HT1080 (cell line): ENCODE measurements around the gene PPFIA1. TPM values are rescaled to one million over a fixed set of nuclear protein-coding genes. Genes with fewer than 3 reads are reported as not detected.

ENCODE experiments used
- DNase-seq: peaks from one replicate; pipeline ENCODE4 v3.0.0-alpha.2; 2015; ENCODE audit warnings: low read depth
- total RNA-seq: library from RNA; depleted of rRNA; stranded (reverse); fragments of >200 nt; shearing (Covaris generic); gene quantifications from 2 replicates; pipeline ENCODE4 v1.2.3, GENCODE V29; 2014

Gene PPFIA1
- total RNA-seq, 1 experiment from 2014 or later, result 27.7 TPM

- no peak for DNase-seq
These were observed 83.5 kb downstream of the PPFIA1 start for GRCh38 chr11:70353900-70354568.

- DNase-seq, result no peak
These were observed 84.1 kb downstream of the PPFIA1 start for GRCh38 chr11:70354629-70355028.

- DNase-seq, result no peak
These were observed 88.3 kb downstream of the PPFIA1 start for GRCh38 chr11:70358753-70359152.

- no peak for DNase-seq
These were observed 89.1 kb downstream of the PPFIA1 start for GRCh38 chr11:70359451-70360205.

GRCh38 chr11:70360211-70360610 is 89.7 kb downstream of the PPFIA1 start:
- DNase-seq, result no peak

- no peak for DNase-seq
These were observed 93.7 kb downstream of the PPFIA1 start for GRCh38 chr11:70364178-70364577.

- no peak for DNase-seq
These were observed 94.5 kb downstream of the PPFIA1 start for GRCh38 chr11:70364745-70365543.

GRCh38 chr11:70365544-70365927 is 95.0 kb downstream of the PPFIA1 start:
- no peak for DNase-seq

- DNase-seq, result no peak
These were observed 96.6 kb downstream of the PPFIA1 start for GRCh38 chr11:70367071-70367470.

- DNase-seq, result no peak
These were observed 98.5 kb downstream of the PPFIA1 start for GRCh38 chr11:70368961-70369360.

- no peak for DNase-seq
These were observed 100.8 kb downstream of the PPFIA1 start for GRCh38 chr11:70371241-70371640.

- DNase-seq, result no peak
These were observed 101.6 kb downstream of the PPFIA1 start for GRCh38 chr11:70372076-70372475.

- DNase-seq, result no peak
These were observed 106.1 kb downstream of the PPFIA1 start for GRCh38 chr11:70376621-70377020.

- no peak for DNase-seq
These were observed 107.2 kb downstream of the PPFIA1 start for GRCh38 chr11:70377645-70378044.

- no peak for DNase-seq
These were observed 108.1 kb downstream of the PPFIA1 start for GRCh38 chr11:70378506-70379134.

- no peak for DNase-seq
These were observed 110.9 kb downstream of the PPFIA1 start for GRCh38 chr11:70381350-70381749.

GRCh38 chr11:70381872-70382861 is 111.7 kb downstream of the PPFIA1 start:
- no peak for DNase-seq

- DNase-seq, result no peak
These were observed 113.4 kb downstream of the PPFIA1 start for GRCh38 chr11:70383664-70384565.

GRCh38 chr11:70384566-70385152 is 114.2 kb downstream of the PPFIA1 start:
- DNase-seq, result no peak
